Fibroblast of lung (primary cell): ENCODE data around the gene DGAT2.

Source experiments
- CTCF ChIP-seq, 2 donors: IDR thresholded peaks in 1 of 2; conservative IDR thresholded peaks in 1 of 2; 1 replicate in 1 of 2; 2 replicates in 1 of 2; pipeline ENCODE4 v1.5.1; 2011 to 2012; ENCODE audit warnings: low read length in 2 of 2, control low read depth in 1 of 2, inconsistent platforms in 1 of 2, low read depth in 1 of 2, mild to moderate bottlenecking in 1 of 2
- EZH2 ChIP-seq: IDR thresholded peaks from 2 replicates; pipeline ENCODE4 v1.5.1; 2012; ENCODE audit warnings: low read length, control low read depth, mild to moderate bottlenecking; ENCODE audit errors: missing control alignments

GRCh38 chr11:75760243-75760642, 8.3 kb upstream of the DGAT2 start:
- TF ChIP-seq CTCF (conservative IDR thresholded peaks at IDR 0.05 in 1 of 2, IDR thresholded peaks at IDR 0.05 in 1 of 2; ENCODE audit: low read depth in 1 of 2, low read length in 2 of 2) (no peak), EZH2 (no peak)
